Loucy (cell line): Measurements from ENCODE around the gene ID3.
A peak's percentile ranks its signal among the peaks of the same experiment; 100 is the strongest.

Experiments used
- H2AFZ ChIP-seq: fragments of 200-600 bp; sonication (generic); 2 replicates; pipeline ENCODE4 v1.6.0; 2016; ENCODE audit warnings: antibody characterized with exemption, mild to moderate bottlenecking, low read length, moderate library complexity
- H3F3A ChIP-seq: fragments of 200-600 bp; 2 replicates; pipeline ENCODE4 v1.6.0; 2016; ENCODE audit warnings: antibody characterized with exemption, low read depth, mild to moderate bottlenecking
- H3K27me3 ChIP-seq: fragments of 200-600 bp; sonication (generic); 2 replicates; pipeline ENCODE4 v1.6.1; 2014; ENCODE audit warnings: low read length, mild to moderate bottlenecking; ENCODE audit not compliant: insufficient read depth, poor library complexity, severe bottlenecking
- H3K36me3 ChIP-seq: fragments of 200-600 bp; sonication (generic); 2 replicates; pipeline ENCODE4 v1.6.1; 2016; ENCODE audit warnings: low read length; ENCODE audit not compliant: insufficient read depth
- H3K4me1 ChIP-seq: fragments of 200-600 bp; sonication (generic); 2 replicates; pipeline ENCODE4 v1.5.1; 2014; ENCODE audit warnings: low read length, mild to moderate bottlenecking; ENCODE audit not compliant: insufficient read depth, poor library complexity, severe bottlenecking
- H3K4me2 ChIP-seq: fragments of 200-600 bp; sonication (generic); 2 replicates; pipeline ENCODE4 v1.6.0; 2014; ENCODE audit warnings: antibody characterized with exemption, low read length, low read depth, mild to moderate bottlenecking; ENCODE audit not compliant: poor library complexity, severe bottlenecking
- H3K4me3 ChIP-seq: fragments of 200-600 bp; sonication (generic); 2 replicates; pipeline ENCODE4 v1.5.1; 2014; ENCODE audit warnings: low read length, mild to moderate bottlenecking, mixed read lengths; ENCODE audit not compliant: poor library complexity, severe bottlenecking
- H3K79me2 ChIP-seq: fragments of 200-600 bp; sonication (generic); 2 replicates; pipeline ENCODE4 v1.6.1; 2014; ENCODE audit warnings: low read length; ENCODE audit not compliant: insufficient read depth
- H3K9ac ChIP-seq: fragments of 200-600 bp; sonication (generic); 2 replicates; pipeline ENCODE4 v1.6.0; 2014; ENCODE audit warnings: mild to moderate bottlenecking, low read depth, low read length, moderate library complexity; ENCODE audit not compliant: poor library complexity, severe bottlenecking
- H3K9me2 ChIP-seq: fragments of 200-600 bp; sonication (generic); replicated peaks from 2 replicates; pipeline ENCODE4 v1.6.1; 2016; ENCODE audit warnings: low read depth, low read length, mixed read lengths
- H3K9me3 ChIP-seq: fragments of 200-600 bp; sonication (generic); 2 replicates; pipeline ENCODE4 v1.6.1; 2014; ENCODE audit warnings: mild to moderate bottlenecking, antibody characterized with exemption, low read length, low read depth; ENCODE audit not compliant: insufficient read depth
- H4K20me1 ChIP-seq: fragments of 200-600 bp; sonication (generic); 2 replicates; pipeline ENCODE4 v1.6.0; 2014; ENCODE audit warnings: antibody characterized with exemption, low read length, mild to moderate bottlenecking; ENCODE audit not compliant: insufficient read depth, poor library complexity, severe bottlenecking
- CTCF ChIP-seq: fragments of 200-600 bp; sonication (generic); conservative IDR thresholded peaks from 2 replicates; pipeline ENCODE4 v1.5.1; 2014; ENCODE audit warnings: mild to moderate bottlenecking, antibody characterized with exemption, low read length
- EZH2phosphoT487 ChIP-seq: fragments of 200-600 bp; IDR thresholded peaks from 2 replicates; pipeline ENCODE4 v1.6.1; 2018; ENCODE audit warnings: antibody characterized with exemption, mild to moderate bottlenecking, moderate library complexity, borderline replicate concordance

The ID3 gene

GRCh38 chr1:23568608-23569383 lies 9.5 kb upstream of the ID3 start:
- Histone ChIP-seq H3K27me3 (peaks cover 17% of the 10 kb centered on the region), H3K4me2 (peak overlapping the region; percentile 4), H3K4me3 (no peak overlapping the region), H3K9me2 (no peaks in the 10 kb centered on the region), H3K79me2 (no peaks in the 10 kb centered on the region), H4K20me1 (no peaks in the 10 kb centered on the region), H3K9ac (no peak overlapping the region), H3K36me3 (no peaks in the 10 kb centered on the region), H3K4me1 (no peaks in the 10 kb centered on the region), H2AFZ (no peak overlapping the region), H3K9me3 (no peaks in the 10 kb centered on the region), H3F3A (no peaks in the 10 kb centered on the region; the same call in 1 of the 2 replicates)
- no peak for TF ChIP-seq EZH2phosphoT487
- no peak for TF ChIP-seq CTCF

DNA sequence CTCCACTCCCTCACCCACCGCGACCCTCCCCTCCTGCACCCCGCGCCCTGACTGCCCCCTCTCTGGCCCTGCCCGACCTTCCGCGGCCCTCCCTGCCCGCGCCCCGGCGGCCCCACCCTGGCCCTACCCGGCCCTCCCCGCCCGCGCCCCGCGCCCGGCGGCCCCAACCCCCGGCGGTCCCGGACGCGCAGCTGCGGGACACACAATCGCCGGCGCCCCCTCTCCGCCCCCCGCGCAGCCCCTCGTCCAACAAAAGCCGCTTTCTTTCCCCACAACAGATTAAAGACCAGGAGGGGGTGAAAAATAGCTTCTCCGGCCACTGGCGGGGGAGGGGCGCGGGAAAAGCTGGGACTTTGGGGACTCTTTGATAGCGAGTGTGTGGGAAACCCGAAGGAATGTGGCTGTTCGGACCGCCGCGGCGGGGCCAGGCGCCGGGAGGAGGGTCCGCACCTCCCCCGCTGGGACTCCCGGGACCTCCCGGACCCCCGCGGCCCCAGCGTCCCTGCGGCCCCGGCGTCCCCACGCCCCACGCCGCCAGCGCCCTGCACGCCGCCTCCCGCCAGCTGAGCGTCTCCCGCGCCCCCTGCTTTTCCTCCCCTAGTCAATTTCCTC lies 8.8 kb upstream of the ID3 start:
- TF ChIP-seq EZH2phosphoT487 = no peak
- TF ChIP-seq CTCF = no peak
- H3K9me3 ChIP-seq = no peaks in the 10 kb centered on the region
- no peak overlapping the region for H2AFZ ChIP-seq
- H4K20me1 ChIP-seq = no peaks in the 10 kb centered on the region
- peak overlapping the region; percentile 4 for H3K4me2 ChIP-seq
- H3K9ac ChIP-seq = no peak overlapping the region
- no peaks in the 10 kb centered on the region for H3K36me3 ChIP-seq
- H3K79me2 ChIP-seq = no peaks in the 10 kb centered on the region
- peaks cover 17% of the 10 kb centered on the region for H3K27me3 ChIP-seq
- H3K9me2 ChIP-seq = no peaks in the 10 kb centered on the region
- peak overlapping the region; percentile 16 for H3K4me3 ChIP-seq
- no peaks in the 10 kb centered on the region for H3K4me1 ChIP-seq
- H3F3A ChIP-seq = no peaks in the 10 kb centered on the region

DNA sequence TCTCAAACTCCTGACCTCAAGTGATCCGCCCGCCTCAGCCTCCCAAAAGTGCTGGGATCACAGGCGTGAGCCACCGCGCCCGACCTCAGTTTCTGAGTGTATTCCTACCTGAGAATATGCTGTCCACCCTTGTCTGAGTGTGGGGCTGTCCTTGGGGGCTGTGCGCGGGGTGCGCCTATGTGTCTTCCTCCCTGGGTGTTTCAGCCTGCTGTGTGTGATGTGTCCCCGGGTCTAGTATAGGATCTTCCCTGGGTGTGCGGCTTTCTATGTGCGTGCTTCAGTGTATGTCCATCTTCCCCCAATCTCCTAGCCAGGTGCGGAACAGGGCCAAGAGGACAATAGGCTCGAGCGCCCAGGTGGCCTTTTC lies 8.3 kb upstream of the ID3 start:
- no peaks in the 10 kb centered on the region for H3K9me2 ChIP-seq
- H3K9me3 ChIP-seq = no peaks in the 10 kb centered on the region
- no peaks in the 10 kb centered on the region for H3F3A ChIP-seq
- H3K27me3 ChIP-seq = peaks cover 17% of the 10 kb centered on the region
- no peak overlapping the region for H2AFZ ChIP-seq
- H3K79me2 ChIP-seq = no peaks in the 10 kb centered on the region
- TF ChIP-seq CTCF = no peak
- no peak for TF ChIP-seq EZH2phosphoT487
- no peaks in the 10 kb centered on the region for H4K20me1 ChIP-seq
- H3K4me2 ChIP-seq = no peak overlapping the region
- H3K9ac ChIP-seq = no peak overlapping the region
- H3K36me3 ChIP-seq = no peaks in the 10 kb centered on the region
- no peak overlapping the region for H3K4me3 ChIP-seq
- H3K4me1 ChIP-seq = peaks cover 1% of the 10 kb centered on the region
